Panc1 (cell line): ENCODE measurements around the gene ZBTB40. TPM values are rescaled to one million over a fixed set of nuclear protein-coding genes. Genes with fewer than 3 reads are reported as not detected.

Experiments
- ATAC-seq: fragments of 200-7000 bp; cut with Tn5 transposase; 2 replicates; pipeline ENCODE4 v1.9.1; 2020; ENCODE audit warnings: mild to moderate bottlenecking, moderate library complexity
- BruUV-seq: library from RNA; stranded (reverse); fragments of 400-500 nt; replicated peaks from 2 replicates; lab custom pipeline; 2021; lab: Mats Ljungman, UMichigan
- CTCF ChIA-PET: fragments of 300-600 bp; sonication (Branson Sonifier 250); formaldehyde crosslinking; loops from one replicate; lab custom pipeline; 2022; ENCODE audit warnings: antibody characterized with exemption; lab: Charles Lee
- POLR2A ChIA-PET: fragments of 300-600 bp; sonication (Branson Sonifier 250); formaldehyde crosslinking; loops from one replicate; lab custom pipeline; 2022; ENCODE audit warnings: antibody characterized with exemption; lab: Charles Lee
- DNase-seq: peaks from one replicate; pipeline ENCODE4 v3.0.0-alpha.2; 2010; ENCODE audit warnings: low read depth, low spot score
- H3K27ac ChIP-seq: 2 replicates; pipeline ENCODE4 v1.5.1; 2011; ENCODE audit warnings: mild to moderate bottlenecking, low read length, inconsistent platforms
- H3K27me3 ChIP-seq: fragments of 200-500 bp; sonication (Bioruptor generic); 2 replicates; pipeline ENCODE4 v1.6.0; 2014; ENCODE audit warnings: low read length, inconsistent platforms; ENCODE audit not compliant: control insufficient read depth, insufficient read depth
- H3K36me3 ChIP-seq: fragments of 200-500 bp; sonication (Bioruptor generic); 2 replicates; pipeline ENCODE4 v1.5.1; 2014; ENCODE audit warnings: inconsistent platforms, mild to moderate bottlenecking, low read length, moderate library complexity; ENCODE audit not compliant: control insufficient read depth, insufficient read depth
- H3K4me1 ChIP-seq: 2 replicates; pipeline ENCODE4 v1.5.1; 2011; ENCODE audit warnings: inconsistent platforms, mild to moderate bottlenecking, low read length, moderate library complexity; ENCODE audit not compliant: control insufficient read depth, insufficient read depth
- H3K4me3 ChIP-seq, 2 experiments: 2 replicates each; pipeline ENCODE4 v1.5.1; 2011 to 2012; ENCODE audit warnings: low read depth in 2 of 2, low read length in 2 of 2, mild to moderate bottlenecking in 2 of 2, inconsistent platforms in 1 of 2, moderate library complexity in 1 of 2
- H3K9me3 ChIP-seq: fragments of 200-500 bp; sonication (Bioruptor generic); 2 replicates; pipeline ENCODE4 v1.5.1; 2014; ENCODE audit warnings: low read depth, mild to moderate bottlenecking, inconsistent platforms, low read length, moderate library complexity; ENCODE audit not compliant: control insufficient read depth, insufficient read depth
- SIN3A ChIP-seq: IDR thresholded peaks from 2 replicates; pipeline ENCODE4 v1.6.1; 2012; ENCODE audit warnings: low read depth, mild to moderate bottlenecking, low read length, moderate library complexity, borderline replicate concordance; ENCODE audit not compliant: insufficient read depth
- TCF7L2 ChIP-seq: IDR thresholded peaks from 2 replicates; pipeline ENCODE4 v1.6.1; 2011; ENCODE audit warnings: mild to moderate bottlenecking, low read depth, low read length, inconsistent platforms
- in situ Hi-C: cut with HindIII; loops from 2 replicates; pipeline ENCODE4 v1.10.0; 2016; ENCODE audit warnings: low sequenced_read_pairs, low pct_unique_long_range_greater_than_20kb
- intact Hi-C: fragments of 100-400 bp; cut with micrococcal nuclease; formaldehyde crosslinking; loops from one replicate; pipeline ENCODE4 v1.10.0; 2022; ENCODE audit not compliant: unreplicated experiment
- total RNA-seq: library from RNA; stranded (reverse); gene quantifications from one replicate; pipeline ENCODE4 v1.2.1, GENCODE V29; 2021; ENCODE audit not compliant: unreplicated experiment
- TF ChIP-seq, protein P1 (sequence below), 2 experiments: IDR thresholded peaks; 2 replicates each; pipeline ENCODE4 v1.6.1; 2011 to 2012; ENCODE audit warnings: low read depth in 2 of 2, control low read depth in 1 of 2, low read length in 1 of 2, mild to moderate bottlenecking in 1 of 2, moderate library complexity in 1 of 2; ENCODE audit not compliant: insufficient read depth in 1 of 2
- TF ChIP-seq, protein P2 (sequence below): fragments of 450-650 bp; IDR thresholded peaks from 2 replicates; pipeline ENCODE4 v1.5.1; 2017; ENCODE audit warnings: mild to moderate bottlenecking

The ZBTB40 gene
- total RNA-seq, 1 experiment from 2014 or later, result 24.3 TPM

- H3K27ac ChIP-seq, result no peak overlapping the region
- H3K36me3 ChIP-seq, result no peaks in the 10 kb centered on the region
- intact Hi-C loops (loop anchor here (10.0 kb wide), 1 partner anchor 306 kb away; no protein-coding TSS in a partner anchor), in situ Hi-C loops (no loop called here)
- ATAC-seq (no peak), DNase-seq (no peak)
- peaks cover 9% of the 10 kb centered on the region for H3K4me1 ChIP-seq
- TF ChIP-seq, protein P1, sequence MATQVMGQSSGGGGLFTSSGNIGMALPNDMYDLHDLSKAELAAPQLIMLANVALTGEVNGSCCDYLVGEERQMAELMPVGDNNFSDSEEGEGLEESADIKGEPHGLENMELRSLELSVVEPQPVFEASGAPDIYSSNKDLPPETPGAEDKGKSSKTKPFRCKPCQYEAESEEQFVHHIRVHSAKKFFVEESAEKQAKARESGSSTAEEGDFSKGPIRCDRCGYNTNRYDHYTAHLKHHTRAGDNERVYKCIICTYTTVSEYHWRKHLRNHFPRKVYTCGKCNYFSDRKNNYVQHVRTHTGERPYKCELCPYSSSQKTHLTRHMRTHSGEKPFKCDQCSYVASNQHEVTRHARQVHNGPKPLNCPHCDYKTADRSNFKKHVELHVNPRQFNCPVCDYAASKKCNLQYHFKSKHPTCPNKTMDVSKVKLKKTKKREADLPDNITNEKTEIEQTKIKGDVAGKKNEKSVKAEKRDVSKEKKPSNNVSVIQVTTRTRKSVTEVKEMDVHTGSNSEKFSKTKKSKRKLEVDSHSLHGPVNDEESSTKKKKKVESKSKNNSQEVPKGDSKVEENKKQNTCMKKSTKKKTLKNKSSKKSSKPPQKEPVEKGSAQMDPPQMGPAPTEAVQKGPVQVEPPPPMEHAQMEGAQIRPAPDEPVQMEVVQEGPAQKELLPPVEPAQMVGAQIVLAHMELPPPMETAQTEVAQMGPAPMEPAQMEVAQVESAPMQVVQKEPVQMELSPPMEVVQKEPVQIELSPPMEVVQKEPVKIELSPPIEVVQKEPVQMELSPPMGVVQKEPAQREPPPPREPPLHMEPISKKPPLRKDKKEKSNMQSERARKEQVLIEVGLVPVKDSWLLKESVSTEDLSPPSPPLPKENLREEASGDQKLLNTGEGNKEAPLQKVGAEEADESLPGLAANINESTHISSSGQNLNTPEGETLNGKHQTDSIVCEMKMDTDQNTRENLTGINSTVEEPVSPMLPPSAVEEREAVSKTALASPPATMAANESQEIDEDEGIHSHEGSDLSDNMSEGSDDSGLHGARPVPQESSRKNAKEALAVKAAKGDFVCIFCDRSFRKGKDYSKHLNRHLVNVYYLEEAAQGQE (IDR thresholded peaks at IDR 0.05; ENCODE audit: insufficient read depth in 1 of 2, low read depth in 2 of 2, low read length in 1 of 2), result no peak
- TF ChIP-seq SIN3A (no peak), TCF7L2 (no peak)
- TF ChIP-seq, protein P2, sequence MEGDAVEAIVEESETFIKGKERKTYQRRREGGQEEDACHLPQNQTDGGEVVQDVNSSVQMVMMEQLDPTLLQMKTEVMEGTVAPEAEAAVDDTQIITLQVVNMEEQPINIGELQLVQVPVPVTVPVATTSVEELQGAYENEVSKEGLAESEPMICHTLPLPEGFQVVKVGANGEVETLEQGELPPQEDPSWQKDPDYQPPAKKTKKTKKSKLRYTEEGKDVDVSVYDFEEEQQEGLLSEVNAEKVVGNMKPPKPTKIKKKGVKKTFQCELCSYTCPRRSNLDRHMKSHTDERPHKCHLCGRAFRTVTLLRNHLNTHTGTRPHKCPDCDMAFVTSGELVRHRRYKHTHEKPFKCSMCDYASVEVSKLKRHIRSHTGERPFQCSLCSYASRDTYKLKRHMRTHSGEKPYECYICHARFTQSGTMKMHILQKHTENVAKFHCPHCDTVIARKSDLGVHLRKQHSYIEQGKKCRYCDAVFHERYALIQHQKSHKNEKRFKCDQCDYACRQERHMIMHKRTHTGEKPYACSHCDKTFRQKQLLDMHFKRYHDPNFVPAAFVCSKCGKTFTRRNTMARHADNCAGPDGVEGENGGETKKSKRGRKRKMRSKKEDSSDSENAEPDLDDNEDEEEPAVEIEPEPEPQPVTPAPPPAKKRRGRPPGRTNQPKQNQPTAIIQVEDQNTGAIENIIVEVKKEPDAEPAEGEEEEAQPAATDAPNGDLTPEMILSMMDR, result no peak
- no TSS peak for BruUV-seq
- no peak overlapping the region for H3K4me3 ChIP-seq
- CTCF ChIA-PET, result no interaction called here
- H3K27me3 ChIP-seq, result no peaks in the 10 kb centered on the region
- no peaks in the 10 kb centered on the region for H3K9me3 ChIP-seq
- POLR2A ChIA-PET, result no interaction called here
Measured at GRCh38 chr1:22410928-22411495, 40.6 kb upstream of the ZBTB40 start.

GRCh38 chr1:22411589-22411988, 40.1 kb upstream of the ZBTB40 start:
- POLR2A ChIA-PET, result no interaction called here
- TF ChIP-seq TCF7L2 (no peak), SIN3A (no peak)
- TF ChIP-seq, protein P1 (IDR thresholded peaks at IDR 0.05; ENCODE audit: insufficient read depth in 1 of 2, low read depth in 2 of 2, low read length in 1 of 2), result no peak
- CTCF ChIA-PET, result no interaction called here
- H3K27ac ChIP-seq, result no peak overlapping the region
- ATAC-seq, result no peak
- BruUV-seq, result no TSS peak
- H3K9me3 ChIP-seq, result no peaks in the 10 kb centered on the region
- no peaks in the 10 kb centered on the region for H3K36me3 ChIP-seq
- H3K27me3 ChIP-seq, result no peaks in the 10 kb centered on the region
- no peak overlapping the region for H3K4me3 ChIP-seq
- peaks cover 9% of the 10 kb centered on the region for H3K4me1 ChIP-seq
- in situ Hi-C loops, result no loop called here
- DNase-seq, result no peak
- intact Hi-C loops, result loop anchor here (10.0 kb wide), 1 partner anchor 307 kb away; no protein-coding TSS in a partner anchor
